H1 (cell line): Measurements from ENCODE around the gene ASF1A. TPM values are rescaled to one million over a fixed set of nuclear protein-coding genes. Genes with fewer than 3 reads are reported as not detected.

Experiments used
- EP300 ChIP-seq, 2 experiments: IDR thresholded peaks; 1 replicate in 1 of 2; 2 replicates in 1 of 2; pipeline ENCODE4 v1.6.1; 2011 to 2012; ENCODE audit warnings: low read depth in 2 of 2, low read length in 2 of 2, mild to moderate bottlenecking in 2 of 2, borderline replicate concordance in 1 of 2, inconsistent platforms in 1 of 2, moderate library complexity in 1 of 2
- HDAC6 ChIP-seq: IDR thresholded peaks from one replicate; pipeline ENCODE4 v1.7.1; 2012; ENCODE audit warnings: low read depth, mild to moderate bottlenecking, inconsistent platforms, low read length, moderate library complexity
- POU5F1 ChIP-seq: IDR thresholded peaks from 2 replicates; pipeline ENCODE4 v1.6.1; 2011; ENCODE audit warnings: low read depth, mild to moderate bottlenecking, low read length, moderate library complexity
- RBBP5 ChIP-seq: IDR thresholded peaks from 2 replicates; pipeline ENCODE4 v1.7.1; 2012; ENCODE audit warnings: low read depth, mild to moderate bottlenecking, inconsistent platforms, low read length, moderate library complexity, borderline replicate concordance
- polyA plus RNA-seq, 7 experiments: library from polyadenylated mRNA; depleted of rRNA in 3 of 7; stranded (reverse) in 5 of 7; unstranded in 2 of 7; fragments of >200 nt in 5 of 7; fragments of 200-250 nt in 2 of 7; gene quantifications; 1 replicate in 5 of 7; 2 replicates in 1 of 7; 4 replicates in 1 of 7; pipeline versions ENCODE4 v1.2.1 to v1.2.3, GENCODE V29; 2011 to 2013; ENCODE audit warnings: missing spikeins in 2 of 7, mixed read lengths in 2 of 7
- total RNA-seq: library from RNA; stranded (reverse); fragmentation: NEBNext Ultra II Directional; extraction: Animal tissue kit (Norgen Biotek cat#: 25700); gene quantifications from 2 replicates; pipeline ENCODE4 v1.2.1, GENCODE V29; 2021

ASF1A gene
- total and polyA plus RNA-seq, 2 of the 8 experiments (the other 6 are each of a cell fraction or from before 2014, with no cell fraction given), result 11.4 to 50.2 TPM

DNA sequence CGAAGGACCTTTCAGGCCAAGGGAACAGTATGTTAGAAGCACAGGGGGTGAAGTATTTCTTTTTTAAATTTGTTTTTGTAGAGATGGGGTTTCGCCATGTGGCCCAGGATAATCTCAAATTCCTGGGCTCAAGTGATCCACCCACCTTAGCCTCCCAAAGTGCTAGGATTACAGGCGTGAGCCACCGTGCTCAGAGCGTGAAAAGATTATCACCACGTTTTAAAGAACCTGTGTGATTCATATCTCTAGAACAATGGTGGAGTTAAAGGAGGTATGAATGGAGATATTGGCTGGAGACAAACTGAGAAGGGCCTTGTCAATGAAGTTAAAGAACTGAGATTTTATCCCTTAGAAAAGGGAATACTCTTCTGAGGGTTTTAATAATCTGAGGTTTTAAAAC, 9.7 kb downstream of the ASF1A start (continued):
- TF ChIP-seq POU5F1 (no peak), RBBP5 (no peak), EP300 (IDR thresholded peaks at IDR 0.05; ENCODE audit: borderline replicate concordance in 1 of 2, low read depth in 2 of 2, low read length in 2 of 2) (no peak), HDAC6 (no peak)
